Natural killer cell treated with Interleukin-12 subunit alpha and Interleukin-12 subunit beta and Interleukin-15 and Interleukin-18, amount 100 ng/mL, for 72 hours (primary cell): ENCODE measurements around the gene EPS8L1. TPM values are rescaled to one million over a fixed set of nuclear protein-coding genes. Genes with fewer than 3 reads are reported as not detected.
"Not testable (repeated sequence)": the region's sequence is repeated elsewhere in the genome, so short reads cannot be mapped to it uniquely, and the experiment has no call there.

Experiments
- ATAC-seq, 2 donors: fragments of 150-1000 bp; cut with Tn5 transposase in 1 of 2; sonication (Bioruptor Pico), chemical (Tn5 transposase) in 1 of 2; 2 replicates each; pipeline ENCODE4 v1.10.0; 2021
- DNase-seq: peaks from one replicate; pipeline ENCODE4 v3.0.0; 2022; ENCODE audit warnings: low spot score
- H3K27ac Mint-ChIP-seq, 2 donors: 1 replicate in 1 of 2; 2 replicates in 1 of 2; pipeline ENCODE4 v1.8.0; 2022; ENCODE audit warnings: mixed read lengths in 2 of 2, mild to moderate bottlenecking in 1 of 2, moderate library complexity in 1 of 2
- H3K27me3 Mint-ChIP-seq, 2 donors: 1 replicate in 1 of 2; 2 replicates in 1 of 2; pipeline ENCODE4 v1.8.0; 2022; ENCODE audit warnings: mixed read lengths in 2 of 2
- H3K36me3 Mint-ChIP-seq: one replicate; pipeline ENCODE4 v1.8.0; 2022; ENCODE audit warnings: mixed read lengths
- H3K4me1 Mint-ChIP-seq, 2 donors: 1 replicate in 1 of 2; 2 replicates in 1 of 2; pipeline ENCODE4 v1.8.0; 2022; ENCODE audit warnings: low read depth in 2 of 2, mixed read lengths in 2 of 2, mild to moderate bottlenecking in 1 of 2
- H3K4me3 Mint-ChIP-seq: one replicate; pipeline ENCODE4 v1.8.0; 2022; ENCODE audit warnings: mixed read lengths
- H3K9me3 Mint-ChIP-seq: 2 replicates; pipeline ENCODE4 v1.8.0; 2022; ENCODE audit warnings: mixed read lengths
- total RNA-seq, 2 donors: library from RNA; stranded (reverse); gene quantifications; one replicate each; pipeline ENCODE4 v1.2.3, GENCODE V29; 2022

EPS8L1 gene
- total RNA-seq, 2 donors from 2014 or later: 1.3 to 8.7 TPM

DNA sequence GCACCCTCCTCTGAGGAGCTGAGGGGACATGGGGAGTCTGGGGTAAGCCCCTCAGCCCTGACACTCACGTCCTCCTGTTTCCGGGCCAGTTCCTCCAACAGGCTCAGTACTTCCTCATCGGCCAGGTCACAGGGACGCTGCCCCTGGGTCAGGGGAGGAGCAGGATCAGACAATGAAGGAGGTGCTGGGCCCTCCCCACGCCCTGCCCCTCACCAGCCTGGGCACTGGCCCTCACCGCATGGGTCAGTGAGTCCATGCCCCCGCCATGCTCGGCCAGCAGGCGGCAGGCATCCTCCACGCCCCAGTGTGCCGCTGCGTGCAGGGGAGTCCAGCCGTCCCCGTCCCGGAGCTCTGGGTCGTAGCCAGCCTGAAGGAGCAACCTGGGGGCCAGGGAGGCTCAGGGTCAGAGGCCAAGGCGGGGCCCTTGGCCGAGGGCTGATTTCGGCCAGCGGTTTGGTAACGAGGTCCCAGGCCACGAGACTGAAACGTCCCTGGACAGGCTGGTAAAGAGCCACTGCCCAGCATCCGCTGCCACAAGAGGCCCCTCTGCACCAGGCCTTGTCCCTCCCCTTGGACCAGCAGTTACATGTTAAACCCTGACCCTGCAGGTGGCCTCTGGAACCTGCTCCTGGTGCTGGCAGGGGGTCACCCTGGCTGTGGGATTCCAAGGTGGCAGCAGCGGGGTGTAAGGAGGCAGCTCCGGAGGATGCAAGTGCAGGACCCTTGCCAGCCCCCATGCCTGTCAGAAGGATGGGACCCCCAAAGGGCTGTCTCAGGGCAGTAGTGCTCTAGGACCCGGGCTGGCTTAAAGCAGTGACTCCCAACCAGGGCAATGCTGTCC lies 23.3 kb downstream of the EPS8L1 start:
- Mint-ChIP-seq H3K4me1 (peaks cover 0 to 4% of the 10 kb centered on the region in 2 donors), H3K27ac (no peak overlapping the region), H3K36me3 (peaks cover 6% of the 10 kb centered on the region), H3K27me3 (no peaks in the 10 kb centered on the region), H3K4me3 (no peak overlapping the region), H3K9me3 (no peaks in the 10 kb centered on the region)
- ATAC-seq (peak in 1 of 2 donors; percentile 40), DNase-seq (no peak)

DNA sequence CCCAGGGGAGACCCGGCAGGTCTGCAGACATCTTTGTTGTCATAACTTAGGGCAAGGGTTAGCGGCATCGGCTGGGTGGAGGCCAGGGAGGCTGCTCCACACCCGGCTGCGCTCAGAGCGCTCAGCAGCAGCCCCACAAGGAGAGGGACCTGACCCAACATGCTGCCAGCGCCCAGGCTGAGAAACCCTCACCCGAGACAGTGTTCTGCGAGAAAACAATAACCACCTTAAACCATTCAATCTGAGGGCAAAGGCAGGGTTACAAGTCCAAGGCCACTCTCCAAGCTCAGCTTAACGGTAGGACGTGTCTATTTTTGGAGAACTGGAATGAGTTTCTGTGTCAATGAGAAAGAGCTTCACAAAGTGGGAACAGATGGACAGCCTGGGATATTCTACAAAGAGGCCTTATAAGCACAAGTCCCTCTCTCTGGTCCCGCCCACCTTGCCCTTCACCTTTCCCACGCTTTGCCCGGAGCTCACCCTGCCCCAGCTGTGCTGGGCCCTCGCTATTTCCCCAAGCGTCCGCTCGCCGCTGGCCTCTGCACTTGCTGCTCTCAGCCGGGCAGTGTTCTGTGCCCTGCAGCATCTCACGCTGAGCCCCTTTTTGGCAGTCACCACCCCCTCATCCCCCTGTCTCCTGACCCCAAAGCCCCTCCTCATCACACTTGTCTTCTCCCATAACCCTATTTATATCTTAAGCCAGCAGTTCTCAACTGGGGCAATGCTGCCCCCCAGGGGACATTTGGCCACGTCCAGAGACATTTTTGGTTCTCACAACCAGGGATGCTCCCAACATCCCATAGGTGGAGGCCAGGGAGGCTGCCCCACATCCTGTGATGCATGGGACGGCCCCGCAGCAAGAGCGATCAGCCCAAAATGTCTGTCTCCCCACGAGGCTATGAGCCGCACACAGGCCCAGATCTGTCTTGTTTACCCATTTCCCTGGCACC lies 24.2 kb downstream of the EPS8L1 start:
- Mint-ChIP-seq H3K27me3 (no peaks in the 10 kb centered on the region), H3K9me3 (no peaks in the 10 kb centered on the region), H3K4me1 (peaks cover 0 to 4% of the 10 kb centered on the region in 2 donors), H3K36me3 (peaks cover 6% of the 10 kb centered on the region), H3K4me3 (no peak overlapping the region), H3K27ac (no peak overlapping the region)
- ATAC-seq (no peak), DNase-seq (no peak)

DNA sequence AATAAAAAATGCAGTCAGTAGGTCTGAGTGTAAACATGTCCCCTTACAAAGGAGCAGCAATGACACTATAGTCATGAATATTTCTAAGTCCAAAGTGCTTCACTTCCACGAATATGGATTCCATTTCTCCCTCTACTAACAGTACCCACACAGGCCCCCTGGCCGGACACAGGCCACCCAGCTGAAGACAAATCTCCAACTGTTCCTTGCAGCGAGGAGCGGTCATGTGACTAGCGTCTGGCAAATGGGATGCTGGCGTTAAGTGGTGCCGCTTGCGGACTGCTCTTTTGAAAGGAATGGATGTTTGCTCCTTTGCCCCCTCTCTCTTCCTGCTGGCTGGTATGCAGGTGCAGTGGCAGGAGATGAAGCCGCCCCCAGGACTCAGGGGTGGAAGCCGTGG lies 25.6 kb downstream of the EPS8L1 start:
- peaks cover under 1 to 7% of the 10 kb centered on the region in 2 donors for H3K4me1 Mint-ChIP-seq
- DNase-seq (peak; percentile 39), ATAC-seq (no peak)
- no peak overlapping the region for H3K4me3 Mint-ChIP-seq
- H3K36me3 Mint-ChIP-seq: peaks cover 6% of the 10 kb centered on the region
- H3K27ac Mint-ChIP-seq: no peak overlapping the region
- no peaks in the 10 kb centered on the region for H3K9me3 Mint-ChIP-seq
- H3K27me3 Mint-ChIP-seq: no peaks in the 10 kb centered on the region

DNA sequence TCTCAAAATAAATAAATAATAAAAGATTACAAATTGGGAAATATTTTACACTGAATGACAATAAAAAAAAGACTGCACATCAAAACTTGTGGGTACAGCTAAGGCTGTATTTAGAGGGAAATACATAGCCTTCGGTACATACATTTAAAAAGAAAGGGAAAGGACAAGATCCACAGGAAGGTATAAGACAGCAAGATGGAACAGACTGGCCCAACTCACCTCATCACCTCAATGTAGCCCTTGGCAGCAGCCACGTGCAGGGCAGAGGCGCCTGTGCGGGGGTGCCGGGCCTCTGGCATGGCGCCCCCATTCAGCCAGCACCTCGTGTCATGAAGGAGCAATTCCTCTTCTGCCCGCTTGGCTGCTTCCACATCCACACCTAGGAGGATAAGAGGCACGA lies 27.5 kb downstream of the EPS8L1 start:
- no peak overlapping the region for H3K4me3 Mint-ChIP-seq
- no peaks in the 10 kb centered on the region for H3K27me3 Mint-ChIP-seq
- H3K4me1 Mint-ChIP-seq: peaks cover 6 to 9% of the 10 kb centered on the region in 2 donors
- no peak overlapping the region for H3K27ac Mint-ChIP-seq
- no peaks in the 10 kb centered on the region for H3K9me3 Mint-ChIP-seq
- H3K36me3 Mint-ChIP-seq: peaks cover 6% of the 10 kb centered on the region
- DNase-seq (peak; percentile 45), ATAC-seq (no peak)

DNA sequence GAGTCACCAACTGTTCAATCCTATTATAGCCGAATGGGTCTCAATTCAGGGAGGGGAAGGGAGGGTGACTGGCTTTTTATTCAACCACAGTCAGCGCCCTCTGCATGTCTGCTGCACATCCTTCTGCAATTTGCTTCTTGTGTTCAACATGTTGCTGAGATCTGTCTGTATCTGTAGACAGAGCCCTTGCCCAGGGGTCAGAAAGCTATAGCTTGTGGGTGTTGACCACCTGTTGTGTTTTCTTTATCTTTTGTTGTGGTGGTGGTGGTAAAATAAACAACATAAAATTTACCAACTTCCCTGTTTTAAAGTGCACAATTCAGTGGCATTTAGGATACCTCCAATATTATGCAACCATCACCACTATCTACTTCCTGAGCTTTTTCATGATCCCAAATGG lies 29.6 kb downstream of the EPS8L1 start:
- H3K4me3 Mint-ChIP-seq: no peak overlapping the region
- ATAC-seq: no peak
- H3K27me3 Mint-ChIP-seq: no peaks in the 10 kb centered on the region
- no peaks in the 10 kb centered on the region for H3K9me3 Mint-ChIP-seq
- peak; percentile 18 for DNase-seq
- peaks cover 6% of the 10 kb centered on the region for H3K36me3 Mint-ChIP-seq
- peaks cover 6 to 16% of the 10 kb centered on the region in 2 donors for H3K4me1 Mint-ChIP-seq
- no peak overlapping the region for H3K27ac Mint-ChIP-seq

DNA sequence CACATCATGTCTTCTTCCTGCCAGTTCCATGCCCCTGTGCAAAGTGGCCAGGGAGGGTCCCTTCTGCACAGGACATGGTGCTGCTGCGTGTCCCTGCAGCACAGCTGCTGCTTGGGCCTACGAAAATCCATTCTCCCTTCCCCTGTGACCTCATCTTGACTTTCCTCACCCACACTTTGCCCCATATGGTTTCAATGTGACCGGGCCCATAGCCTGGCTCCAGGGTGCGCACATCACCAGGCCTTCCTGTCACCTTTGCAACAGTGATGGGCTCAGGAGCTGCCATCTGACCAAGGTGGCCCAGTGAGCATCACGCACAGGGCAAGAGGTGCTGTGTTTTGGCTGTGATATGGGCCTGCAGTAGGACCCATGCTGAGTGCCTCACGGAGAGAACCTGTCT lies 30.9 kb downstream of the EPS8L1 start:
- peaks cover 6 to 18% of the 10 kb centered on the region in 2 donors for H3K4me1 Mint-ChIP-seq
- ATAC-seq (peak in 1 of 2 donors; percentile 33), DNase-seq (peak; percentile 56)
- no peak overlapping the region for H3K27ac Mint-ChIP-seq
- H3K36me3 Mint-ChIP-seq: peaks cover 6% of the 10 kb centered on the region
- H3K4me3 Mint-ChIP-seq: no peak overlapping the region
- no peaks in the 10 kb centered on the region for H3K27me3 Mint-ChIP-seq
- no peaks in the 10 kb centered on the region for H3K9me3 Mint-ChIP-seq

DNA sequence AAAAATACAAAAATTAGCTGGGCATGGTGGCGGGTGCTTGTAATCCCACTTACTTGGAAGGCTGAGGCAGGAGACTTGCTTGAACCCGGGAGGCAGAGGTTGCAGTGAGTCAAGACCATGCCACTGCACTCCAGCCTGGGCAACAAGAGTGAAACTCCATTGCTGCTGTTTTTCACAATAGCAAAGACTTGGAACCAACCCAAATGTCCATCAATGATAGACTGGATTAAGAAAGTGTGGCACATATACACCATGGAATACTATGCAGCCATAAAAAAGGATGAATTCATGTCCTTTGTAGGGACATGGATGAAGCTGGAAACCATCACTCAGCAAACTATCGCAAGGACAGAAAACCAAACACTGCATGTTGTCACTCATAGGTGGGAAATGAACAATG lies 31.6 kb downstream of the EPS8L1 start:
- not testable (repeated sequence) for H3K9me3 Mint-ChIP-seq, ATAC-seq, H3K27me3 Mint-ChIP-seq, H3K27ac Mint-ChIP-seq, H3K4me3 Mint-ChIP-seq, H3K36me3 Mint-ChIP-seq
- DNase-seq: peak; percentile 18
- H3K4me1 Mint-ChIP-seq: peaks cover 6 to 18% of the 10 kb centered on the region in 2 donors

DNA sequence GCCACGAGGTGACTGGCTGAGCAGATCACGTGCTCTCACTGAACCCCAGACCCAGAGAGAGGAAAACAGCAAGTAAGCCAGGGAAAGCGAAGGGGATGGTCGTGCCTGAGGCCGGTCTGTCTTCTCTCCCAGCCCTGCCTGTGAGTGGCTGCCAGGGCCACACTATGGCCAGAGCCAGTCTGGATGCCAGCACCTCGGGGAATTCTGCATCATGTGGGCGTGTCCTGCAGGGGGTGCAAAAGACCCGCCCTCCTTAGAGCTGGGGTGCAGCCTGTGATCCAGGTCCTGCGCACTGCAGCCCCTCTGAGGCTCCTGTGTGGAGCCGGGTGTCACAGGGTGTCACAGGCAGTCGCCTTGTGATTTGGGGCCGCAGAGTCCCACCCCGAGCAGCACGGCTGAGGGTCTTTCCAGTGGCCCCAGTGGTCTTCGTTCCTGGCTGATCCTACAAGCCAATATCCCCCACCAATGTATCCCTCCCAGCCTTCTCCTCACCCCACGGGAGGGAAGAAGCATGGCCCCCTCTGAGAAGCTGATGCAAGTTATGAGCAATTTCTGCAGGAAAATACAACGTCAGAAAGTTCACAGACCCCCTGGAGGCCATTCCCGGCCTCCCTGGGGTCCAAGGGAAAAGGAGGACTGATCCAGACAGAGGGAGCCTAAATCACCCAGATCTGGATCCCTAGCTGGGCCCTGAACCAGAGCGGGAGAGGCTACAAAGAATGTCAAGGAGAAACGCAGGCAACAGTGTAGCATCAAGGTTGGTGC lies 34.0 kb downstream of the EPS8L1 start:
- no peak overlapping the region for H3K4me3 Mint-ChIP-seq

DNA sequence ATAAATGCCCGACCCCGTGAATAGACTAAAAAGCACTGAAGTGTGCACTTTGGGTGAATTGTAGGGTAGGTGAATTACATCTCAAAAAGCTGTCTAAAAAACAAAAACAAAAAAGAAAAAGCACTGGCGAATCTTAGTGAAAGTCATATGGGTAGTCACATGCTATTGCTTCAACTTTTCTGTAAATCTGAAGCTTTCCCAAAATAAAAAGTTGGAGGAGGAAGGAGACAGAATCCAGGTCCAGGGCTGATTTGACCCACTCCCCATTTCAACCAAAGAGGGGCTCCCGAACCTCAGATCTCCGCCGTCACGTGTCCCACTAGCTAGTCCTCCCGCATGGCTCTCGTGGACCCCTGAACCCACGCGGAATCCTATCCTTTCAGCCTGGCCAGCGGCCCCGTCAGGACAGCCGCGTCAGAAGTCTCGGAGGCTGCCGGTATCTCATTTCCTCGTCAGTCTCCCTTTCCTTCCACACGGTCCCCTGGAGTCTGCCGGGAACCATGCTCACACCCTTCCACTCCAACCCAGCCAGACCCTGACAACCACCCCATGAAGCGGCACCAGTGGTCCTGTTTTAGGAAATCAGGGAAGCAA lies 35.7 kb downstream of the EPS8L1 start:
- Mint-ChIP-seq H3K9me3 (no peaks in the 10 kb centered on the region), H3K4me1 (peaks cover 15 to 29% of the 10 kb centered on the region in 2 donors), H3K36me3 (peaks cover 4% of the 10 kb centered on the region), H3K4me3 (no peak overlapping the region), H3K27me3 (no peaks in the 10 kb centered on the region), H3K27ac (no peak overlapping the region)
- ATAC-seq (no peak), DNase-seq (peak; percentile 8)

More for the DNA sequence above, 34.0 kb downstream of the EPS8L1 start:
- DNase-seq: peak; percentile 22
- Mint-ChIP-seq H3K27me3 (no peaks in the 10 kb centered on the region), H3K27ac (no peak overlapping the region), H3K36me3 (no peaks in the 10 kb centered on the region), H3K4me1 (peaks cover 6 to 18% of the 10 kb centered on the region in 2 donors), H3K9me3 (no peaks in the 10 kb centered on the region)
- ATAC-seq: peak in 1 of 2 donors; percentile 37

DNA sequence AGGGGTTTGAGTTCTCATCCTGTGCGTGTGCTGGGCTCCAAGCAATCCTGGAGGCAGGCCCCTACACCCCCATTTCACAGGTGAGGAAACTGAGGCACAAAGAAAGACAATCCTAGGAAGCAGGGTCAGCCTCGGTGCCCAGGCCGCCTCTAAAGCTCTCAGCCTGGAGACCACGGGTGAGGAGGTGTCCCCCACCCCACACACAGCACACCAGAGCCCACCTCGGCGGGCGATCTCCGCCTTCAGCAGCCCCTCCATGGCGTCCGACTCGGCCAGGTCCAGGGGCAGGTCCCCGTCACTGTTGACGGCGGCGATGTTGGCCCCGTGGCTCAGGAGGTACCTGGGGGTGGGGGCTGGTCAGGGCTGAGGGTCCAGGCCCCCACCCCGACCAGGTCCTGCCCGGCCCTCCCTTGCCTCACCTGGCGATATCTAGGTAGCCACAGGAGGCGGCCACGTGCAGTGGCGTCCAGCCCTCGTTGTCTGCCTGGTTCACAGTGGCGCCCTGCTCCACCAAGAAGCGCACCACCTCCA lies 36.6 kb downstream of the EPS8L1 start:
- peaks cover 9% of the 10 kb centered on the region for H3K36me3 Mint-ChIP-seq
- H3K27me3 Mint-ChIP-seq: no peaks in the 10 kb centered on the region
- peaks cover 15 to 30% of the 10 kb centered on the region in 2 donors for H3K4me1 Mint-ChIP-seq
- H3K27ac Mint-ChIP-seq: no peak overlapping the region
- ATAC-seq (no peak), DNase-seq (peak; percentile 39)
- H3K4me3 Mint-ChIP-seq: no peak overlapping the region
- no peaks in the 10 kb centered on the region for H3K9me3 Mint-ChIP-seq

DNA sequence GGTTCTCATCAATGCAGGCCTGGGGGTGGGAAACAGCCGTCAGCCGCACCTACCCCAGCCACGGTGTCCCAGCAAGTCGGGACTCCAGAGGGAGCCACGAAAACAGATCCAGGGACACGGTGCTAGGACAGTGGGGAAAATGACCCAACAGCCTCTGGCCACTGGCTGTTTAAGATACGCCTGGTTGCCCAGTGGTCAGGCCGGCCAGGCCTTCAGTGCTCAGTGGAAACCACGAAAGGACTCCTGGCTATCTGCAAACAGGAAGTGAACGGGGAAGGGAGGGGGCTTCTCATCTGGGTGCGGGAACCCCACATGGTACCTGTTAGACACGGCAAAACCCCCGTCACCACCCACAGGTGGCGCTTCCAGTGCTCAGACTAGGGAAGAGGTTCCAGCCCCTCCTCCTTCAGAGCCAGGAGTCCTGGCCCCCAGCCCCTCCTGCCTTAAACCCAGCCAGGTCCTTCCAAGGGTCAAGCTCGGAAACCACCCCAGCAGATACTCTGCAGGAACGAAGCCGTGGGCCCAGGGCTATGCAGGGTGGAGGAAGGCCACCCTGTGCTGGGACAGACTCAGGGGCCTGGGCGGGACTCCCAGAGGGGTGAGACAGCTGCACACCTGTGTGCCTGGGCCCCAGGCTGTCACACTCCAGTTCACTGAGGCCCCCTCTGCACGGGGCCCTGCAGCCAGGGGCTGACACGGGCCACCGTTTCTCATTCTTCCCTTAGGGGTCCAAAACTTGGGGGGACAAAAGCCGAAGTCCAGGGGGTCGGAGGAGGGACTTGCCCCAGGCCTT lies 37.3 kb downstream of the EPS8L1 start:
- peaks cover 9% of the 10 kb centered on the region for H3K36me3 Mint-ChIP-seq
- no peaks in the 10 kb centered on the region for H3K9me3 Mint-ChIP-seq
- no peaks in the 10 kb centered on the region for H3K27me3 Mint-ChIP-seq
- ATAC-seq: no peak
- no peak overlapping the region for H3K4me3 Mint-ChIP-seq
- peak; percentile 57 for DNase-seq
- peaks cover 19 to 34% of the 10 kb centered on the region in 2 donors for H3K4me1 Mint-ChIP-seq
- H3K27ac Mint-ChIP-seq: no peak overlapping the region

DNA sequence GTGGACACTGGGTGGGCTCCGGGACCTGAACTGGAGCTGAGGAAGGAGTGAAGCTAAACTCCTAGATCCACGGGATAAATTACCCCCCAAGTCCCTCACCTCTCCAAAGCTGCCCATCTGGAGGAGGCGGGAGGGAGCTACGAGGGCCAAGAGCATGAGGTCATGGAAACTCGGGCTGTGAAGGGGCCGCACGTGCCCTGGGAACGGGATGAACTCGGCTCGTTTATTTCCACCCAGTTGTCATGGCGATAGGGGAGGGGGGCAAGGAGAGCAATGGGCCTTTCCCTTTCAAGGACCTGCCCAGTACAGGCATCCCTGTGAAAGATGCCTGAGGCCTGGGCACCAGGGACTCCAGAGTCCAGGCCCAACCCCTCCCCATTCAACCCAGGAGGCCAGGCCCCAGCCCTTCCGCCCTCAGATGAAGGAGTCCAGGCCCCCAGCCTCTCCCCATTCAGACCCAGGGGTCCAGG lies 37.9 kb downstream of the EPS8L1 start:
- ATAC-seq (no peak), DNase-seq (no peak)
- Mint-ChIP-seq H3K4me1 (peaks cover 24 to 34% of the 10 kb centered on the region in 2 donors), H3K27me3 (no peaks in the 10 kb centered on the region), H3K9me3 (no peaks in the 10 kb centered on the region), H3K4me3 (no peak overlapping the region), H3K36me3 (peaks cover 9% of the 10 kb centered on the region), H3K27ac (no peak overlapping the region)
